ENCODE data around the gene HS3ST5. TPM values are rescaled to one million over a fixed set of nuclear protein-coding genes. Genes with fewer than 3 reads are reported as not detected.
A peak's percentile ranks its signal among the peaks of the same experiment; 100 is the strongest.
"Not testable (repeated sequence)": the region's sequence is repeated elsewhere in the genome, so short reads cannot be mapped to it uniquely, and the experiment has no call there.

Gene HS3ST5
- total RNA-seq, 1 experiment from 2014 or later, result 8.7 TPM

GRCh38 chr6:114315831-114316595, 26.8 kb downstream of the HS3ST5 start:
- Mint-ChIP-seq H3K4me1 (peaks cover 46% of the 10 kb centered on the region), H3K27me3 (ENCODE audit: low read depth) (no peaks in the 10 kb centered on the region), H3K4me3 (no peak overlapping the region), H3K9me3 (peaks cover 14% of the 10 kb centered on the region), H3K36me3 (peaks cover 17% of the 10 kb centered on the region), H3K27ac (peak overlapping the region; percentile 87)
- POLR2A ChIA-PET, result no interaction called here
- TF ChIP-seq, protein P1, sequence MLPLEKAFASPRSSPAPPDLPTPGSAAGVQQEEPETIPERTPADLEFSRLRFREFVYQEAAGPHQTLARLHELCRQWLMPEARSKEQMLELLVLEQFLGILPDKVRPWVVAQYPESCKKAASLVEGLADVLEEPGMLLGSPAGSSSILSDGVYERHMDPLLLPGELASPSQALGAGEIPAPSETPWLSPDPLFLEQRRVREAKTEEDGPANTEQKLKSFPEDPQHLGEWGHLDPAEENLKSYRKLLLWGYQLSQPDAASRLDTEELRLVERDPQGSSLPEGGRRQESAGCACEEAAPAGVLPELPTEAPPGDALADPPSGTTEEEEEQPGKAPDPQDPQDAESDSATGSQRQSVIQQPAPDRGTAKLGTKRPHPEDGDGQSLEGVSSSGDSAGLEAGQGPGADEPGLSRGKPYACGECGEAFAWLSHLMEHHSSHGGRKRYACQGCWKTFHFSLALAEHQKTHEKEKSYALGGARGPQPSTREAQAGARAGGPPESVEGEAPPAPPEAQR (CRISPR knock-in tag; IDR thresholded peaks at IDR 0.05), result no peak
- TF ChIP-seq, protein P2, sequence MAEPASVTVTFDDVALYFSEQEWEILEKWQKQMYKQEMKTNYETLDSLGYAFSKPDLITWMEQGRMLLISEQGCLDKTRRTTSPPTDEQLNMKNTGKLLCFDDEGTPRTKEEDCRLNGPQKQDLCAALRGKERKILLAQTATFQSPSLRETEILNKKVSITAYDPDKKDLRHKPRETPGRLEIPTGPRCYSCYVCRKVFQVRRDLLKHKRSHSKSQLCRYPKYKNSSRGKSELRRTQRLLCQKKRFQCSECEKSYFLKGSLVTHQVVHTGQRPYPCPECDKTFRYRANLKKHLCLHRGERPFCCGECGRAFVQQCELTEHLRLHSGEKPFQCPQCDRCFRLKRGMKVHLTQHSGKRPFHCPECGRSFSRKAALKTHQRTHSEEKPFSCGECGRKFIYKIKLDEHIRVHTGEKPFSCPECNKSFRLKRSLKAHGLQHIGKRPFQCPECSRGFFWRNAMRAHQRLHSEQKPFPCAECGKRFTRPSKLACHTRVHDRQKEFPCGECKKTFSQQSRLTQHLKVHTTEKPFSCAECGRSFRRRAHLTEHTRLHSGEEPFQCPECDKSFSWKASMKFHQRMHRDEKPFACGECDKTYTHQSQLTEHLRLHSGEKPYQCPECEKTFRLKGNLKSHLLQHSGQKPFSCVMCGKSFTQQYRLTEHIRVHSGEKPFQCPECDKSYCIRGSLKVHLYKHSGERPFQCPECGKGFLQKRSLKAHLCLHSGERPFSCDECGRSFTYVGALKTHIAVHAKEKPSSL (CRISPR knock-in tag; conservative IDR thresholded peaks at IDR 0.05), result no peak
- TF ChIP-seq ATF3 (CRISPR knock-in tag; conservative IDR thresholded peaks at IDR 0.05), result no peak
- TF ChIP-seq, protein P3, sequence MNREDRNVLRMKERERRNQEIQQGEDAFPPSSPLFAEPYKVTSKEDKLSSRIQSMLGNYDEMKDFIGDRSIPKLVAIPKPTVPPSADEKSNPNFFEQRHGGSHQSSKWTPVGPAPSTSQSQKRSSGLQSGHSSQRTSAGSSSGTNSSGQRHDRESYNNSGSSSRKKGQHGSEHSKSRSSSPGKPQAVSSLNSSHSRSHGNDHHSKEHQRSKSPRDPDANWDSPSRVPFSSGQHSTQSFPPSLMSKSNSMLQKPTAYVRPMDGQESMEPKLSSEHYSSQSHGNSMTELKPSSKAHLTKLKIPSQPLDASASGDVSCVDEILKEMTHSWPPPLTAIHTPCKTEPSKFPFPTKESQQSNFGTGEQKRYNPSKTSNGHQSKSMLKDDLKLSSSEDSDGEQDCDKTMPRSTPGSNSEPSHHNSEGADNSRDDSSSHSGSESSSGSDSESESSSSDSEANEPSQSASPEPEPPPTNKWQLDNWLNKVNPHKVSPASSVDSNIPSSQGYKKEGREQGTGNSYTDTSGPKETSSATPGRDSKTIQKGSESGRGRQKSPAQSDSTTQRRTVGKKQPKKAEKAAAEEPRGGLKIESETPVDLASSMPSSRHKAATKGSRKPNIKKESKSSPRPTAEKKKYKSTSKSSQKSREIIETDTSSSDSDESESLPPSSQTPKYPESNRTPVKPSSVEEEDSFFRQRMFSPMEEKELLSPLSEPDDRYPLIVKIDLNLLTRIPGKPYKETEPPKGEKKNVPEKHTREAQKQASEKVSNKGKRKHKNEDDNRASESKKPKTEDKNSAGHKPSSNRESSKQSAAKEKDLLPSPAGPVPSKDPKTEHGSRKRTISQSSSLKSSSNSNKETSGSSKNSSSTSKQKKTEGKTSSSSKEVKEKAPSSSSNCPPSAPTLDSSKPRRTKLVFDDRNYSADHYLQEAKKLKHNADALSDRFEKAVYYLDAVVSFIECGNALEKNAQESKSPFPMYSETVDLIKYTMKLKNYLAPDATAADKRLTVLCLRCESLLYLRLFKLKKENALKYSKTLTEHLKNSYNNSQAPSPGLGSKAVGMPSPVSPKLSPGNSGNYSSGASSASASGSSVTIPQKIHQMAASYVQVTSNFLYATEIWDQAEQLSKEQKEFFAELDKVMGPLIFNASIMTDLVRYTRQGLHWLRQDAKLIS (CRISPR knock-in tag; IDR thresholded peaks at IDR 0.05; ENCODE audit: borderline replicate concordance), result no peak
- no peak for ATAC-seq
- CTCF ChIA-PET, result interaction anchor here (4.0 kb wide), 1 partner anchor 12 kb away, joined by 16 read pairs; no protein-coding TSS in a partner anchor
- no peak for DNase-seq (ENCODE audit: low spot score)

DNA sequence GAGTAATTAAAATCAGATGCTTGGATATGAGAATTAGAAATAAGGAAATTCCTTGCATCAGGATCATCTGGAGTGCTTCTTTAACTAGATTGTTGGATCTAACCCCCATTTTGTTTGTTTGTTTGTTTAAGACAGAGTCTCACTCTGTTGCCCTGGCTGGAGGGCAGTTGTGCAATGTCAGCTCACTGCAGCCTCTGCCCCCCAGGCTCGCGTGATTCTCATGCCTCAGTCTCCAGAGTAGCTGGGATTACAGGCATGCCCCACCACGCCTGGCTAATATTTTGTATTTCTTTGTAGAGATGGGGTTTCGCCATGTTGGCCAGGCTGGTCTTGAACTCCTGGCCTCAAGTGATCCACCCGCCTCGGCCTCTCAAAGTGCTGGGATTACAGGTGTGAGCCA, 29.0 kb downstream of the HS3ST5 start:
- POLR2A ChIA-PET; ATAC-seq; H3K27me3 Mint-ChIP-seq (ENCODE audit: low read depth); DNase-seq (ENCODE audit: low spot score); H3K4me3 Mint-ChIP-seq; H3K27ac Mint-ChIP-seq: not testable (repeated sequence)
- peak; percentile 53; the same call in 1 of the 2 replicates for TF ChIP-seq ZNF121 (CRISPR knock-in tag; IDR thresholded peaks at IDR 0.05)
- CTCF ChIA-PET, result interaction anchor here (4.0 kb wide), 1 partner anchor 10 kb away, joined by 16 read pairs; no protein-coding TSS in a partner anchor
- H3K36me3 Mint-ChIP-seq, result peaks cover 17% of the 10 kb centered on the region
- peaks cover 14% of the 10 kb centered on the region for H3K9me3 Mint-ChIP-seq
- H3K4me1 Mint-ChIP-seq, result peaks cover 31% of the 10 kb centered on the region

DNA sequence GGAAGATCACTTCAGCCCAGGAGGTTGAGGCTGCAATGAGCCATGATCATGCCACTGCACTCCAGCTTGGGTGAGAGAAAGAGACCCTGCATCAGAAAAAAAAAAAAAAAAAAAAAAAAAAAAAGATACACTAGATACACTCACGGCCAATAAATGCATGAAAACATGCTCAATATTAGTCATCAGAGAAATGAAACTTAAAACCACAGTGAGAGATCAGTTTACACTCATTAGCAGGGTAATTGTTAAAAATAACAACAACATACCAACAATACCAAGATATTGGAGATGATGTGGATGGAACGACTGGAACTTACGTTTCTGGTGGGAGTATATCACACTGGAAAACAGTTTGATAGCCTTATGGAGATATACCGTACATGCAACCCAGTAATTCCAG, 29.9 kb downstream of the HS3ST5 start:
- H3K4me3 Mint-ChIP-seq, result no peak overlapping the region
- no peak for DNase-seq (ENCODE audit: low spot score)
- peaks cover 24% of the 10 kb centered on the region for H3K4me1 Mint-ChIP-seq
- no peaks in the 10 kb centered on the region; the same call in 1 of the 2 replicates for H3K27me3 Mint-ChIP-seq (ENCODE audit: low read depth)
- TF ChIP-seq ZNF121 (CRISPR knock-in tag; IDR thresholded peaks at IDR 0.05), result no peak
- TF ChIP-seq, protein P4, sequence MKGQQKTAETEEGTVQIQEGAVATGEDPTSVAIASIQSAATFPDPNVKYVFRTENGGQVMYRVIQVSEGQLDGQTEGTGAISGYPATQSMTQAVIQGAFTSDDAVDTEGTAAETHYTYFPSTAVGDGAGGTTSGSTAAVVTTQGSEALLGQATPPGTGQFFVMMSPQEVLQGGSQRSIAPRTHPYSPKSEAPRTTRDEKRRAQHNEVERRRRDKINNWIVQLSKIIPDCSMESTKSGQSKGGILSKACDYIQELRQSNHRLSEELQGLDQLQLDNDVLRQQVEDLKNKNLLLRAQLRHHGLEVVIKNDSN (CRISPR knock-in tag; IDR thresholded peaks at IDR 0.05), result no peak
- TF ChIP-seq IRF1 (CRISPR knock-in tag; IDR thresholded peaks at IDR 0.05), result no peak
- no peak for ATAC-seq
- ChIA-PET CTCF (interaction anchor here (0.9 to 4.0 kb wide), 2 partner anchors 9 to 295 kb away, joined by 3 to 16 read pairs; no protein-coding TSS in a partner anchor), POLR2A (interaction anchor here (0.6 kb wide), 1 partner anchor 427 kb away, joined by 3 read pairs; no protein-coding TSS in a partner anchor)
- peaks cover 14% of the 10 kb centered on the region for H3K9me3 Mint-ChIP-seq
- no peak overlapping the region for H3K27ac Mint-ChIP-seq
- H3K36me3 Mint-ChIP-seq, result peaks cover 17% of the 10 kb centered on the region

All from WTC11 (cell line).